Mesodermal cell (in vitro differentiated cells): ENCODE data around the gene MDFIC.

ENCODE experiments used
- H3K27ac ChIP-seq: 2 replicates; pipeline ENCODE4 v1.7.0; 2013; ENCODE audit warnings: mild to moderate bottlenecking, low read depth, low read length, moderate library complexity; ENCODE audit not compliant: severe bottlenecking
- H3K36me3 ChIP-seq: 2 replicates; pipeline ENCODE4 v1.7.1; 2013; ENCODE audit warnings: mild to moderate bottlenecking, low read length, moderate library complexity; ENCODE audit not compliant: control insufficient read depth, insufficient read depth
- H3K4me1 ChIP-seq: one replicate; pipeline ENCODE4 v1.7.1; 2013; ENCODE audit warnings: mild to moderate bottlenecking, low read length; ENCODE audit not compliant: insufficient read depth, control insufficient read depth, poor library complexity, severe bottlenecking
- H3K4me3 ChIP-seq: 2 replicates; pipeline ENCODE4 v1.7.0; 2013; ENCODE audit warnings: low read length, control low read depth, mild to moderate bottlenecking; ENCODE audit not compliant: insufficient read depth, poor library complexity, severe bottlenecking; ENCODE audit errors: extremely low read depth
- H3K9me3 ChIP-seq: 2 replicates; pipeline ENCODE4 v1.7.1; 2013; ENCODE audit warnings: mild to moderate bottlenecking, low read length, moderate library complexity; ENCODE audit not compliant: control insufficient read depth
- WGBS, 2 experiments: methylation state at CpG; one replicate each; pipeline ENCODE4 v1.1.5; 2013; ENCODE audit warnings: missing lambda C conversion rate in 2 of 2; ENCODE audit not compliant: insufficient coverage in 2 of 2; 5-methylcytosine and 5-hydroxymethylcytosine counted together

The MDFIC gene

DNA sequence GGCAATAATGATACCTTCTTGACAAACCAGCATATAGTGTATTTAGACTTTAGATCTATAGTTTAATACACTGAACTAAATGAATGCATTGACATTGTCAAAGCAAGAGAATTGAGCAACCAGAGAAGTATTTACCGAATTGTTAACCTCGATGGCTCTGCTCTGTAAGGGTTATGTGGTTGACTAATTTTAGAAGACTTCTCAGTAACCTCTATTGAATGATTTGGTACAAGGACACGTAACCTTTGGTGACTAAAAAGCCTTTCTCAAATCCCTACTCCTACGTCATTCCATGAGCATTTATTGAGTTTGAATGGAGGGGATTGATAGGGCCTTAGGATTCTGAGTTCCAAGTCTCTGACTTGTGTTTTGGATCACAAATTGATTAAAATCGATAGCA is 67.6 kb downstream of the MDFIC start:
- WGBS, 2 experiments, result no CpG with 5 or more reads among the region's 5 CpGs
- no peaks in the 10 kb centered on the region for H3K9me3 ChIP-seq
- peaks cover 4% of the 10 kb centered on the region for H3K36me3 ChIP-seq
- peaks cover 6% of the 10 kb centered on the region for H3K4me1 ChIP-seq
- H3K4me3 ChIP-seq, result no peak overlapping the region
- no peak overlapping the region for H3K27ac ChIP-seq

DNA sequence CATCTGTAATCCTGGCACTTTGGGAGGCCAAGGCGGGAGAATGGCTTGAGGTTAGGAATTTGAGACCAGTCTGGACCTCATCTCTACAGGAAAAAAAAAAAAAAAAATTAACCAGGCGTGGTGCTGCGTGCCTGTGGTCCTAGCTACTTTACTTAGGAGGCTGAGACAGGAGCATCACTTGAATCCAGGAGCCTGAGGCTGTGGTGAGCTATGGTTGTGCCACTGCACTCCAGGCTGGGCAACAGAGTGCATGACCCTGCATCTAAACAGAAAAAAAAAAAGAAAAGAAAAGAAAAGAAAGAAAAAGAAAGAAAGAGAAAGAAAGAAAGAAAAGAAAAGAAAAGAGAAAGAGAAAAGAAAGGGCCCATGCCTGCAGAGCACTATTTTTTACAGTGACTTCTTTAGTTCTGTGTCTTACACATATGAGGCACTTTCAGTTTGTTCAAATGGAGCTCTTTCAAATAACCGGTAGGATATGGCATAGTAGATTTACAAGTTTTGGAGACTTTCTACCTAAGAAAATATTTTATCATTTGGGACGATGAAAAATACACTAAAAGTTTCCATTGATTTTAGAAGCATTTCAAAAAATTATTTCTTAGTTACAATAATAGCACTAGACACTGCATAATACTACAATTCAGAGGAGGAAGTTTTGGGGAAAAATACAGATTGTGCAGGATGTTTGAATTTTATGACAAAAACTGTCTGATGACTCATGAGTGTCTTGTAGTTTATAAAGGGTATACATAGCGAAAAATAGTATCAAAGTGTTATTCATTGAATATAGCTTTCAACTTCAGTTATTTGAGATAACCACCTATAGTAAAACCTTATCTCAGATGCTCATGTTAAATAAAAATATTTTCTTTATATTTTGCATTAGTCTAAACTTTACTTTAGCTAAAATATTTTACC is 75.9 kb downstream of the MDFIC start:
- 100% methylated on average over 1 to 2 of the region's 6 CpGs for WGBS, 2 experiments
- Histone ChIP-seq H3K4me1 (no peaks in the 10 kb centered on the region), H3K27ac (no peak overlapping the region), H3K4me3 (no peak overlapping the region), H3K36me3 (peaks cover 11% of the 10 kb centered on the region), H3K9me3 (no peaks in the 10 kb centered on the region)

DNA sequence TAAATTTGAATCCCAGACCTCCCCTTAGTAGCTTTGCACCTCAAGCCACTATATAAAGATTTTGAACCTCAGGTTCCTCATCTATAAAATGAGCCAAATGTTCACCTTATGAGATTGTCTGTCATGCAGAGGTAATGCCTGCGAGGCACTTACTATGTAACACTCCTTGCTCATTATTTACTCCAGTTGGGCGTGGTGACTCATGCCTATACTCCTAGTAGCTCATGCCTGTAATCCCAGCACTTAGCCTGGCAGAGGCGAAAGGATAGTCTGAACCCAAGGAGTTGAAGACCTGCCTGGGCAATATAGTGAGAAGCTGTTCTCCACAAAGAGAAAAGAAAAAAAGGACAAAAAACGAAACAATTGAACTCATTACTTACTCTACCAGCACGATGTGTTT is 82.2 kb downstream of the MDFIC start:
- H3K4me1 ChIP-seq, result peaks cover 5% of the 10 kb centered on the region
- H3K27ac ChIP-seq, result no peak overlapping the region
- no peaks in the 10 kb centered on the region for H3K9me3 ChIP-seq
- 91 to 100% methylated on average over 1 to 4 of the region's 5 CpGs for WGBS, 2 experiments
- H3K36me3 ChIP-seq, result peaks cover 9% of the 10 kb centered on the region
- no peak overlapping the region for H3K4me3 ChIP-seq

DNA sequence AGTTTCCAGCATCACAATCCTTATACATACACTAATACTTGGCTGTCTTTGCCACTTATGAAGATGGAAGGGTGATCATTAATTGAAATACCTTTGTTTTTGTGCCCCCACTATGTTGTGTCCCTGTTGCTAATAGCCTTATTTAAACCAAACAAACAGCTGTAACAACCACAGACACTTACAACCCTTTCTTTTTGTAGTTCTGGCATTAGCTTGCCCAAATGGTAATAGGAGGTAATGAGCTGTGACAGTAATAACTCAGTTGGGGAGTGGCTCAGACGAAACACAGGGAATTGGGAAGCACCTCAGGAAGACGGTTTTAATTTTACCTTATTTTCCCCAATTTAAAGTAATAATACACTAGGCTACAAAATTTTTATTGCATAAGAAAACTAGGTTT is 83.4 kb downstream of the MDFIC start:
- WGBS, 2 experiments, result no CpG with 5 or more reads among the region's 2 CpGs
- no peaks in the 10 kb centered on the region for H3K9me3 ChIP-seq
- H3K36me3 ChIP-seq, result peaks cover 9% of the 10 kb centered on the region
- no peak overlapping the region for H3K4me3 ChIP-seq
- peaks cover 5% of the 10 kb centered on the region for H3K4me1 ChIP-seq
- H3K27ac ChIP-seq, result no peak overlapping the region

DNA sequence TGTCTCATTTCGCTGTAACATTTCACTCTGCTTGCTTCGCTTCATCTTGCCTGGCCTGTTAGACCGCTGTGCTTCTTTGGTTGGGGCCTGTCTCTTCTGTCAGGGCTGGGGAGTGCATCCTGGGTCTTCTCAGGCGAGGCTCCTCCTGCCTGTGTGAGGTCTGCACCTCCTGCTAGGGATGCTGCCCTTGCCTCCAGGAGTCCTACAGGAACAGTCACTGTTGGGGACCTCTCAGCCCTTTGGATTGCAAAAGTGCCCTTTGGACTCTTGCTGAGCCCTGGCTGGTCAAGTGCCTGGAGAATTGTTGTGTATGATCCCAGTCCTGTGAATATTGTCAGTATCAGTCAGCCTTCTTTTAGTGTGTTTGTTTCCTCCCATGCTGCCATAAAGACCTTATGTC is 84.1 kb downstream of the MDFIC start:
- H3K9me3 ChIP-seq, result no peaks in the 10 kb centered on the region
- 44 to 67% methylated on average over 1 to 3 of the region's 4 CpGs for WGBS, 2 experiments
- no peak overlapping the region for H3K27ac ChIP-seq
- peaks cover 5% of the 10 kb centered on the region for H3K4me1 ChIP-seq
- H3K4me3 ChIP-seq, result no peak overlapping the region
- peaks cover 9% of the 10 kb centered on the region for H3K36me3 ChIP-seq

DNA sequence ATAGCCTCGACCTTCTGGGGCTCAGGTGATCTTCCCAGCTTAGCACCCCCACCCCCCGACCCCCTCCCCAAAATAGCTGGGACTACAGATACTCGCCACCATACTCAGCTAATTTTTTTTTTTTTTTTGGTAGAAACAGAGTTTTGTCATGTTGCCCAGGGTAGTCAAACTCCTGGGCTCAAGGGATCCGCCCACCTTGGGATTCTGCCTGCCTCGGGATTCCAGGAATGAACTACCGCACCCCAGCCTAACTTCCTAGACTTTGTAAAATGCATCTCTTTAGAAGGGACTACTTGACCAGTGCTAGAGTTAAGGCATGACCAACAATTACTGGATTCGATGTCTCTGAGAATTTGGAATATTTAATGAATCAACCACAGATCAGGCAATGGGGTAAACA is 85.9 kb downstream of the MDFIC start:
- peaks cover 5% of the 10 kb centered on the region for H3K4me1 ChIP-seq

DNA sequence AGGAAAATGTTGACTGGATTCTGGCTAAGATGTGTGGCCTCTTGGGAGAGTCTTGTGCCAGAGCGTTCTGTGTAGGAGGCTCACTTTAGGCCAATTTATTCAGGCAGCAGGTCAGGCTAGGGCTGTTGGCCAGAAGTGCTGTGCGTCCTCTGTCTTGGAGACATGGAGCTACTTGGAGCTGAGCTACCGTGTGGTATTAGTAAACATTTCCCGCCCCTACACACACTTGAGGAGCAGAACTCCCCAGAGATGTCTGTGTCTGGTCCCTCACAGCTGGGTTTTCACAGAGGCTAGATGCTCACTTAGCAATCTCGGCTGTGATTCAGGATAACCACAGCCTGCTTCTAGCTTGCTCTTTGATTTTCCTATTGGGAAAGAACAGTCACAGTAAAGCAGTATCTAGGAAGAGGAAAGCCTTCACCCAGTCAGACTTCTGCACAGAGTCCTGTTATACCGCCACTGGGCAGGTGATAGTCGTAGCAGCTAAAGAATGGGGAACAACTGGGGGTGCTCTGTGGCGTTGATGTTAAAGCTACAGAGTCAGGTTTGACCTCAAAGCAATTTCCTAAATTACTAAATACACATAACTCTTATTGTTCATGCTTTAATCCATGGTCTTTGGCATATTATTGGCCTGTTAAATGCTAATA is 86.7 kb downstream of the MDFIC start:
- Histone ChIP-seq H3K4me1 (peaks cover 5% of the 10 kb centered on the region), H3K27ac (no peak overlapping the region), H3K4me3 (no peak overlapping the region), H3K36me3 (peaks cover 19% of the 10 kb centered on the region), H3K9me3 (no peaks in the 10 kb centered on the region)
- 82 to 85% methylated on average over 5 to 7 of the region's 8 CpGs for WGBS, 2 experiments

More for the DNA sequence above, 85.9 kb downstream of the MDFIC start:
- WGBS, 2 experiments, result 89 to 100% methylated on average over 3 to 4 of the region's 7 CpGs
- no peak overlapping the region for H3K4me3 ChIP-seq
- peaks cover 15% of the 10 kb centered on the region for H3K36me3 ChIP-seq
- H3K9me3 ChIP-seq, result no peaks in the 10 kb centered on the region
- no peak overlapping the region for H3K27ac ChIP-seq

DNA sequence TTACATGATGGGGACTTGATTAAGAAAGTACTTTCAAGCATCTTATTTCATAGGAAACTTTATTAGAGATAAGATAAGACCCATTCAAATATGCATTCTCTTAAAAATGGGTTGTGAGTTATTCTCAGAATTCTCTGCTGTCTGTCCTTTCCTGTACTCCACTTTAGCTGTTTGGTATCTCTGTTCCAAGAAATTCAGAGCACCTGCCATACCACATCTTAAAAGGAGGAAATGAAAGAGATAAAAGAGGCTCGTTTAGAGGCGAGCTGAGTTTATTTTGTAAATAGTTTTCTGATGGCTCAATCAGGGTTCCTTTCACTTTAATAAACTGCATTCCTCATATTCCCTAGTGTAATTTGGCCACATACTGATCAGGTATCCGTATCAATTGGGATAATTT is 87.2 kb downstream of the MDFIC start:
- Histone ChIP-seq H3K4me3 (no peak overlapping the region), H3K27ac (no peak overlapping the region), H3K9me3 (no peaks in the 10 kb centered on the region), H3K4me1 (peaks cover 5% of the 10 kb centered on the region), H3K36me3 (peaks cover 21% of the 10 kb centered on the region)
- 75% methylated on average over 1 of the region's 3 CpGs; no CpG with 5 or more reads in 1 of the 2 experiments for WGBS, 2 experiments

DNA sequence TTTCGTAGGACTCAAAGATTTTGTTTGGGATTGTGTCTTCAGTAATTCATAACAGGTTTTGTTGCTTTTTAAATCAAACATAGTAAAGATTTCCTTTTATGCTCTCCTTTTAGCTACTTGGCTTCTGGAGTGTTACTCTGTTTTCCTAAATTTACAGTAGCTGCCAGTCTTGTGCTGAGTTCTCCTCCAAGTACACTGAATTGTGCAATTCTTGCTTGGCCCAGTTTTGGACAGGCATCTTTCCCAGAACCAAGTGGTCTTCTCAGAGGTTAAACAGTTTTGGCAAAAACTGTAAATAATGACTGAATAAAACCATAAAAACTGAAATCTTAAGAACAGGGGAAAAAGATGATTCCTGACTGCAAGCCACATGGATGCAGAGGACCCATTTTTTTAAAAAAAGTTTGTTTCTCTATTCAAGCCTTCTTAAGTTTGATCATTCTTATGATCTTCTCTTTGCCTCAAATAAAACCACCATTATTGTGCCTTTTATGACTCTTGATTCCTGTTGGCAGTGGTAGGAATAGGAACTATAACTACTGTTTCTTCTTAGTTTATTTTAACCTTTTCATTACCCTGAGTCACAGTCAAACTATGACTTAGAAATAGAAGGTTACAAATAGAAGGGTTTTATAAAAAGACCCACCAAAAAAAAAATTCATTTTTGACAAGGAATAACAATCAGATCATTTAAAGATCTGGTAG is 88.0 kb downstream of the MDFIC start:
- Histone ChIP-seq H3K27ac (no peak overlapping the region), H3K4me1 (peaks cover 5% of the 10 kb centered on the region), H3K36me3 (peaks cover 19% of the 10 kb centered on the region), H3K4me3 (no peak overlapping the region), H3K9me3 (no peaks in the 10 kb centered on the region)
- WGBS, 2 experiments, result no CpG with 5 or more reads among the region's 1 CpG

DNA sequence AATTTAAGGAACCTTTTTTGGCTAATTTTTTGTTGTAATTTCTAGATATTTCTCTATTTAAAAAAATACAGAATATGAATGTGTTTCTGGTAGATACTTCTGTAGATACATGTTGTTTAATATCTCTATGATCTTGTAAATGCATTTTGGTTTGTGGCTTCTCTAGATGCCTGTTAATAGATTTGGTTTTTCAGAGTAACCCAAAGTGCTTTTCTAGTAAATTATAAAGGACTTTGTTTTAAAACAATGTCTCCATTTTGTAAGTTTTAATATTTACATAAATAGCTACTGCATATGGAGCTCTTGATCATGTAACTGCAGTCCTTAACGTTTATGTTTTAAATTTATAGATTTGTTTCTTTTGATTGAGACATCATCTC is 88.5 kb downstream of the MDFIC start:
- peaks cover 5% of the 10 kb centered on the region for H3K4me1 ChIP-seq
- H3K4me3 ChIP-seq, result no peak overlapping the region
- no CpG with 5 or more reads among the region's 1 CpG for WGBS, 2 experiments
- H3K9me3 ChIP-seq, result no peaks in the 10 kb centered on the region
- peaks cover 19% of the 10 kb centered on the region for H3K36me3 ChIP-seq
- H3K27ac ChIP-seq, result no peak overlapping the region
